Stomach (tissue), 9 donors: ENCODE measurements around the gene ATP1A1. TPM values are rescaled to one million over a fixed set of nuclear protein-coding genes. Genes with fewer than 3 reads are reported as not detected.
A peak's percentile ranks its signal among the peaks of the same experiment; 100 is the strongest.

Experiments
- DNase-seq, 2 donors: peaks; one replicate each; pipeline versions ENCODE4 v3.0.0 to v3.0.0-alpha.2; 2013 to 2019
- H3K27ac ChIP-seq, 5 donors: fragments of 200-600 bp in 4 of 5; sonication (generic) in 4 of 5; one replicate each; pipeline ENCODE4 v1.5.1; 2013 to 2019; ENCODE audit warnings: mild to moderate bottlenecking in 1 of 5, moderate library complexity in 1 of 5
- H3K27me3 ChIP-seq, 3 donors: fragments of 200-600 bp; sonication (generic); one replicate each; pipeline ENCODE4 v1.5.1; 2017 to 2019; ENCODE audit warnings: mixed run types in 1 of 3
- H3K36me3 ChIP-seq, 4 donors: fragments of 200-600 bp; sonication (generic); 1 replicate in 3 of 4; 2 replicates in 1 of 4; pipeline ENCODE4 v1.5.1; 2016 to 2019
- H3K4me1 ChIP-seq, 4 donors: fragments of 200-600 bp; sonication (generic); one replicate each; pipeline ENCODE4 v1.5.1; 2016 to 2019
- H3K4me3 ChIP-seq, 4 donors: fragments of 200-600 bp; sonication (generic) in 3 of 4; one replicate each; pipeline ENCODE4 v1.5.1; 2016 to 2019; ENCODE audit warnings: mild to moderate bottlenecking in 1 of 4
- H3K9me3 ChIP-seq, 4 donors: fragments of 200-600 bp; sonication (generic); one replicate each; pipeline ENCODE4 v1.5.1; 2016 to 2019
- EP300 ChIP-seq: sonication (generic); formaldehyde crosslinking; IDR thresholded peaks from one replicate; pipeline ENCODE4 v1.6.1; 2017; ENCODE audit warnings: antibody characterized with exemption
- POLR2A ChIP-seq, 4 donors: fragments of 450-650 bp; IDR thresholded peaks; one replicate each; pipeline ENCODE4 v1.6.1; 2016; ENCODE audit warnings: antibody characterized with exemption in 4 of 4, control low read depth in 2 of 4, mild to moderate bottlenecking in 1 of 4, moderate library complexity in 1 of 4
- POLR2AphosphoS5 ChIP-seq, 3 donors: sonication (generic); formaldehyde crosslinking; IDR thresholded peaks; one replicate each; pipeline ENCODE4 v1.6.1; 2016; ENCODE audit warnings: antibody characterized with exemption in 3 of 3
- WGBS, 5 donors: extraction: QIAGEN DNeasy Blood & Tissue Kit in 3 of 5; methylation state at CpG; one replicate each; pipeline versions ENCODE4 v1.1.5 to v1.1.7; 2013 to 2018; 5-methylcytosine and 5-hydroxymethylcytosine counted together
- intact Hi-C: fragments of 100-400 bp; cut with DNase I; formaldehyde crosslinking; loops from one replicate; pipeline ENCODE4 v1.15.1; 2023; ENCODE audit warnings: low total_unique reads
- polyA plus RNA-seq, 3 donors: library from polyadenylated mRNA; stranded (reverse); fragments of 200-250 nt; gene quantifications; one replicate each; pipeline ENCODE4 v1.2.3, GENCODE V29; 2013
- total RNA-seq, 5 donors: library from RNA; depleted of rRNA; stranded (reverse); fragments of >200 nt; gene quantifications; one replicate each; pipeline versions ENCODE4 v1.1.0 to v1.2.3, GENCODE V29; 2014 to 2016
- TF ChIP-seq, protein P1 (sequence below), 7 experiments: fragments of 450-650 bp in 4 of 7; fragments of 200-600 bp in 3 of 7; sonication (generic) in 3 of 7; IDR thresholded peaks; one replicate each; pipeline ENCODE4 v1.5.1; 2016 to 2019; ENCODE audit warnings: antibody characterized with exemption in 7 of 7, control low read depth in 2 of 7, mild to moderate bottlenecking in 1 of 7
- donor health status: healthy with polysubstance abuse.
- donor health status: Bipolar disorder and iron deficiency.
- donor health status: healthy.

The ATP1A1 gene
- total and polyA plus RNA-seq, 8 donors, result 49.9 to 576 (median 171) TPM

GRCh38 chr1:116402333-116402732 is 29.3 kb downstream of the ATP1A1 start:
- intact Hi-C loops, result no loop called here
- TF ChIP-seq, protein P1, sequence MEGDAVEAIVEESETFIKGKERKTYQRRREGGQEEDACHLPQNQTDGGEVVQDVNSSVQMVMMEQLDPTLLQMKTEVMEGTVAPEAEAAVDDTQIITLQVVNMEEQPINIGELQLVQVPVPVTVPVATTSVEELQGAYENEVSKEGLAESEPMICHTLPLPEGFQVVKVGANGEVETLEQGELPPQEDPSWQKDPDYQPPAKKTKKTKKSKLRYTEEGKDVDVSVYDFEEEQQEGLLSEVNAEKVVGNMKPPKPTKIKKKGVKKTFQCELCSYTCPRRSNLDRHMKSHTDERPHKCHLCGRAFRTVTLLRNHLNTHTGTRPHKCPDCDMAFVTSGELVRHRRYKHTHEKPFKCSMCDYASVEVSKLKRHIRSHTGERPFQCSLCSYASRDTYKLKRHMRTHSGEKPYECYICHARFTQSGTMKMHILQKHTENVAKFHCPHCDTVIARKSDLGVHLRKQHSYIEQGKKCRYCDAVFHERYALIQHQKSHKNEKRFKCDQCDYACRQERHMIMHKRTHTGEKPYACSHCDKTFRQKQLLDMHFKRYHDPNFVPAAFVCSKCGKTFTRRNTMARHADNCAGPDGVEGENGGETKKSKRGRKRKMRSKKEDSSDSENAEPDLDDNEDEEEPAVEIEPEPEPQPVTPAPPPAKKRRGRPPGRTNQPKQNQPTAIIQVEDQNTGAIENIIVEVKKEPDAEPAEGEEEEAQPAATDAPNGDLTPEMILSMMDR (IDR thresholded peaks at IDR 0.05), result no peak
- TF ChIP-seq EP300, result no peak
- no peak for TF ChIP-seq POLR2AphosphoS5 (IDR thresholded peaks at IDR 0.05)
- no peak for TF ChIP-seq POLR2A (IDR thresholded peaks at IDR 0.05)
- DNase-seq, result no peak
- Histone ChIP-seq H3K27me3 (no peaks in the 10 kb centered on the region), H3K4me1 (no peaks in the 10 kb centered on the region), H3K36me3 (peaks cover 100% of the 10 kb centered on the region in 4 donors), H3K27ac (no peak overlapping the region), H3K9me3 (no peaks in the 10 kb centered on the region), H3K4me3 (no peak overlapping the region)
- 75 to 84% (median 78%) methylated on average over 3 of the region's 3 CpGs for WGBS, 5 donors

DNA sequence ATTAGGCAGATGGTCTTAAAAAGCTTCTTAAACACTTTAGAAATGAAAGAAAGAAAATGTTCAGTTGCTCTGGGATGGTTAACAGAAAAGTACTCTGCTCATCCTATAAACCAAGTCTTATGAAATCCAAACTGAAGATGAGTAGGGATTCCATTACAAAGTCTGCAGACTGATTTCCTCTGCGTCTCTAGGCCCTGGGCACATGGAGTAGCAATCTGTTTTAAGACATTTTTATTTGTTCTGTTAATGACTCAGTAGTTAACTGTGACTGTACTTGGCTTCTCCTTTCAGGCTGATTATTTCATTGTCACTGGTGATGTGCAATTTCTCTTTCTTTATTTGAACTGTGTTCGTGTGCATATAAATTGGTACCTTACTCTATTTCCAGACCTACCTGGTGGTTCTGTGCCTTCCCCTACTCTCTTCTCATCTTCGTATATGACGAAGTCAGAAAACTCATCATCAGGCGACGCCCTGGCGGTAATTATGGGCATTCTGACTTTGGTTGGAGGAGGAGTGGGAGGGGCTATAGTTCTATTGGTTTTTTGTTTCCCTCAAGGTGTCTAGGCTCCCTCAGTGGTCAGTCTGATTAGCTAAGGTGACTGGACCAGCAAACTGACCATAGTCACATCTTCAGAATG is 30.6 kb downstream of the ATP1A1 start:
- Histone ChIP-seq H3K27ac (no peak overlapping the region), H3K36me3 (peaks cover 93 to 100% (median 100%) of the 10 kb centered on the region in 4 donors), H3K27me3 (no peaks in the 10 kb centered on the region), H3K4me3 (no peak overlapping the region), H3K4me1 (no peaks in the 10 kb centered on the region), H3K9me3 (no peaks in the 10 kb centered on the region)
- intact Hi-C loops, result no loop called here
- TF ChIP-seq EP300, result no peak
- TF ChIP-seq POLR2A (IDR thresholded peaks at IDR 0.05), result no peak
- no peak for TF ChIP-seq POLR2AphosphoS5 (IDR thresholded peaks at IDR 0.05)
- TF ChIP-seq, protein P1 (IDR thresholded peaks at IDR 0.05), result no peak
- DNase-seq, result no peak
- 88 to 92% (median 89%) methylated on average over 7 of the region's 7 CpGs for WGBS, 5 donors

DNA sequence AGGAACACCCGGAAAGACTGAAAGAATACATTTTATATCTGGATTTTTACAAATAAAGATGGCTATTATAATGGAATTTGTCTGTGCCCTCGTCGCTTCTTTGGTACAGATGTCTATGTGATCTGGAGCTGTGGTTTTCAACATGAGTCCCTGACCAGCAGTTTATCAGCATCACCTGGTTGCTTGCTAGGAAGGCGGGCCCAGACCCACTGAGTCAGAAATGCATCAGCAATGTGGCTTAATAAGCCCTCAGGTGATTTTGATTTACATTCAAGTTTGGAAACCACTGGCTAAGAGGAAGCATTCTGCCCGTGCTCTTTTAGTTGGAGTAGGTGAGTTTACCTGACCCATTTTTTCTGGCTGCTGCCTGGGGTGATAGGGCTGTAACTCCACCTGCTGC is 31.7 kb downstream of the ATP1A1 start:
- 83 to 92% (median 85%) methylated on average over 5 of the region's 5 CpGs for WGBS, 5 donors
- peaks cover 82 to 97% (median 97%) of the 10 kb centered on the region in 4 donors for H3K36me3 ChIP-seq

DNA sequence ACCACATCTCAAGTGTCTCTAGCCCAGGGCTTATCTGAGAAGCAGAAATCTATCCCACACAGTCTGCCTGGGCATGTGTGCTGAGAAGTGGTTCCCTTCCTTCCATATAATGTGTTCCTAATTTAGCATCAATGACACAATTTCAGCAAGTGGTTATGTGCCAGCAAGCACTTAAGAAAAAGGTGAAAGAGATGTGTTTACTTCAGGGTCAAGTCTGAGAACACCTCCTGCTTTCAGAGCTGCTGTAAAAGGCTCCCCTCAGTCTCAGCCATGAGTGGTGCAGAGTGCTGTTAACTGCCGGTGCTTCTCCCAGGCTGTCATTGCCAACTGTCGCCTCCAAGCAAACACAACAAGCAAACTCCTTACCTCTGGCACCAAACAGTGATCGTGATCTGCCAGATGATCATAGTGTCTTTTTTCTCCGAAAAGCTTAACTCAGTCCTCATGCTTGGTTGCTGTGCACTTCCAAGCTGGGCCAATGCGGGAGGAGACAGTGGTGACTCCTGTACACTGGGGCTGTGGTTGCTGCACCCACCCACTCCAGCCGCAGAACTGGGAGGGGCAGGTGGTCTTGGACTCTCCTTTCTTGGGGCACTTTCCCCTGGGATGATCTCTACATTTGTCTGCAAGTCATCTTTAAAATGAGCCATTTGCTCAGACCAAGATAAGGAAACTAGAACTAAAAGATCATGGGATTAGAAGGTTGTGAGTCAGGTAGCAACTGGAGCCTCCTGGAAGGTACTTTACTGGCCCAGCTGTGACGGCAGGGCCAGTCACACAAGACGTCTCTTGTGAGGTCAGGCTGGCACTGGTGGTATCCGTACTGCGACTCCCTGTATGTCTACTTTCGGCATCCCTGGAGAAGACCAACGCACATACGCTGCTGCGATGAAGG is 32.4 kb downstream of the ATP1A1 start:
- Histone ChIP-seq H3K9me3 (no peaks in the 10 kb centered on the region), H3K4me1 (no peaks in the 10 kb centered on the region), H3K27me3 (no peaks in the 10 kb centered on the region), H3K27ac (peak overlapping the region in 1 of 5 donors; percentile 16), H3K4me3 (no peak overlapping the region), H3K36me3 (peaks cover 74 to 95% (median 91%) of the 10 kb centered on the region in 4 donors)
- intact Hi-C loops, result no loop called here
- DNase-seq, result no peak
- no peak for TF ChIP-seq EP300
- WGBS, 5 donors, result 80 to 85% (median 81%) methylated on average over 14 of the region's 14 CpGs

More for the DNA sequence above, 31.7 kb downstream of the ATP1A1 start:
- TF ChIP-seq POLR2A (IDR thresholded peaks at IDR 0.05), result no peak
- TF ChIP-seq, protein P1 (IDR thresholded peaks at IDR 0.05), result no peak
- no peak for TF ChIP-seq POLR2AphosphoS5 (IDR thresholded peaks at IDR 0.05)
- no peak for TF ChIP-seq EP300
- no peak for DNase-seq
- Histone ChIP-seq H3K27me3 (no peaks in the 10 kb centered on the region), H3K27ac (peak overlapping the region in 1 of 5 donors; percentile 16), H3K4me1 (no peaks in the 10 kb centered on the region), H3K9me3 (no peaks in the 10 kb centered on the region), H3K4me3 (no peak overlapping the region)
- intact Hi-C loops, result no loop called here
